K562 (cell line): ENCODE data around the gene NECAP2. TPM values are rescaled to one million over a fixed set of nuclear protein-coding genes. Genes with fewer than 3 reads are reported as not detected.

ENCODE experiments used
- ATAC-seq: fragments of 200-7000 bp; cut with Tn5 transposase; 3 replicates; pipeline ENCODE4 v1.9.1; 2020; ENCODE audit warnings: moderate library complexity
- BruUV-seq: library from RNA; stranded (reverse); fragments of 400-500 nt; replicated peaks from 2 replicates; lab custom pipeline; 2021; lab: Mats Ljungman, UMichigan
- CTCF ChIA-PET: fragments of 300-600 bp; formaldehyde crosslinking; extraction: SDS; loops from one replicate; lab custom pipeline; 2021; ENCODE audit warnings: low intra/inter-chr PET ratio; lab: Yijun Ruan, JAX
- POLR2A ChIA-PET: fragments of 300-600, 350-650 bp; sonication (Branson Sonifier 250); formaldehyde crosslinking; extraction: SDS; loops from one replicate; lab custom pipeline; 2021; ENCODE audit warnings: antibody characterized with exemption, inconsistent platforms; lab: Yijun Ruan, JAX
- DNase-seq, 4 experiments: peaks; one replicate each; pipeline versions ENCODE4 v3.0.0 to v3.0.0-alpha.2; 2011 to 2018; ENCODE audit warnings: low spot score in 3 of 4, mixed read lengths in 3 of 4; ENCODE audit errors: extremely low read depth in 1 of 4
- FAIRE-seq: peaks from 2 replicates; lab custom pipeline; 2011; peaks lifted over from hg19 to GRCh38; lab: Jason Lieb, UNC
- H2AFZ ChIP-seq: 2 replicates; pipeline ENCODE4 v1.6.0; 2011; ENCODE audit warnings: low read depth, low read length, control low read depth, inconsistent platforms
- H3K27ac ChIP-seq: fragments of 200-600 bp; 3 replicates; pipeline ENCODE4 v1.8.0; 2011; ENCODE audit warnings: low read depth, mild to moderate bottlenecking, control low read depth, inconsistent platforms, low read length, moderate library complexity, mixed read lengths; ENCODE audit errors: extremely low read depth
- H3K27me3 ChIP-seq, 2 experiments: fragments of 300-600 bp in 1 of 2; 2 replicates in 1 of 2; 3 replicates in 1 of 2; pipeline versions ENCODE4 v1.6.0 to v1.8.0; 2011; ENCODE audit warnings: inconsistent platforms in 2 of 2, low read length in 2 of 2, mild to moderate bottlenecking in 1 of 2, mixed read lengths in 1 of 2, moderate library complexity in 1 of 2; ENCODE audit not compliant: control insufficient read depth in 2 of 2, insufficient read depth in 2 of 2
- H3K36me3 ChIP-seq: fragments of 300-600 bp; 3 replicates; pipeline ENCODE4 v1.8.0; 2011; ENCODE audit warnings: mild to moderate bottlenecking, low read length, inconsistent platforms; ENCODE audit not compliant: control insufficient read depth, insufficient read depth
- H3K4me1 ChIP-seq, 2 experiments: fragments of 200-600 bp in 1 of 2; replicated peaks in 1 of 2; 2 replicates in 1 of 2; 3 replicates in 1 of 2; pipeline versions ENCODE4 v1.5.1 to v1.8.0; 2011; ENCODE audit warnings: inconsistent platforms in 2 of 2, low read length in 2 of 2, mild to moderate bottlenecking in 1 of 2, mixed read lengths in 1 of 2, moderate library complexity in 1 of 2; ENCODE audit not compliant: control insufficient read depth in 2 of 2, insufficient read depth in 2 of 2
- H3K4me2 ChIP-seq: 2 replicates; pipeline ENCODE4 v1.6.1; 2011; ENCODE audit warnings: low read length, control low read depth, inconsistent platforms, mixed read lengths; ENCODE audit not compliant: insufficient read depth
- H3K4me3 ChIP-seq: fragments of 200-600 bp; sonication (generic), shearing (Covaris generic); 2 replicates; pipeline ENCODE4 v1.5.1; 2016; ENCODE audit warnings: control low read depth, inconsistent platforms
- H3K79me2 ChIP-seq: fragments of 200-600 bp; 3 replicates; pipeline ENCODE4 v1.8.0; 2011; ENCODE audit warnings: low read length, inconsistent platforms; ENCODE audit not compliant: control insufficient read depth, insufficient read depth
- H3K9ac ChIP-seq, 2 experiments: 2 replicates each; pipeline versions ENCODE4 v1.6.0 to v1.6.1; 2011; ENCODE audit warnings: low read depth in 2 of 2, low read length in 2 of 2, control low read depth in 1 of 2, inconsistent platforms in 1 of 2, mild to moderate bottlenecking in 1 of 2, mixed read lengths in 1 of 2; ENCODE audit not compliant: insufficient read depth in 1 of 2
- H3K9me1 ChIP-seq: one replicate; pipeline ENCODE4 v1.6.0; 2011; ENCODE audit warnings: inconsistent platforms, mild to moderate bottlenecking, low read length, moderate library complexity; ENCODE audit not compliant: control insufficient read depth, insufficient read depth
- H3K9me3 ChIP-seq: replicated peaks from 2 replicates; pipeline ENCODE4 v1.5.1; 2011; ENCODE audit warnings: low read depth, low read length, inconsistent platforms; ENCODE audit not compliant: control insufficient read depth, insufficient read depth
- H4K20me1 ChIP-seq: replicated peaks from 2 replicates; pipeline ENCODE4 v1.6.1; 2011; ENCODE audit warnings: low read length, inconsistent platforms, mixed read lengths; ENCODE audit not compliant: control insufficient read depth, insufficient read depth
- ELF2 ChIP-seq: fragments of 250-450 bp; sonication (Bioruptor Pico); IDR thresholded peaks from 2 replicates; pipeline ENCODE4 v1.5.0; 2021; ENCODE audit warnings: mild to moderate bottlenecking
- EP400 ChIP-seq: fragments of 450-650 bp; IDR thresholded peaks from 2 replicates; pipeline ENCODE4 v1.6.1; 2017; ENCODE audit warnings: antibody characterized with exemption, mild to moderate bottlenecking, moderate library complexity
- KLF1 ChIP-seq: fragments of 450-650 bp; IDR thresholded peaks from 2 replicates; pipeline ENCODE4 v1.6.1; 2016; ENCODE audit warnings: missing genetic modification characterization, missing compliant biosample characterization
- MEF2A ChIP-seq: IDR thresholded peaks from 2 replicates; pipeline ENCODE4 v1.6.1; 2011; ENCODE audit warnings: low read depth, mild to moderate bottlenecking, low read length, moderate library complexity; ENCODE audit not compliant: control insufficient read depth
- RFX5 ChIP-seq: IDR thresholded peaks from 2 replicates; pipeline ENCODE4 v1.6.1; 2011; ENCODE audit warnings: low read depth, mild to moderate bottlenecking, improper control_type of control experiment, low read length
- STAG1 ChIP-seq: sonication (generic); formaldehyde crosslinking; IDR thresholded peaks from 2 replicates; pipeline ENCODE4 v1.5.0; 2020; ENCODE audit warnings: missing genetic modification reagents, borderline replicate concordance
- ZBTB11 ChIP-seq, 3 experiments: fragments of 200-800 bp in 1 of 3; fragments of 250-450 bp in 1 of 3; fragments of 450-650 bp in 1 of 3; sonication (Bioruptor Pico) in 1 of 3; sonication (Bioruptor generic) in 1 of 3; formaldehyde crosslinking in 1 of 3; IDR thresholded peaks; 2 replicates each; pipeline versions ENCODE4 v1.6.1 to v1.8.0; 2016 to 2022; ENCODE audit warnings: mild to moderate bottlenecking in 2 of 3, missing genetic modification characterization in 2 of 3, missing compliant biosample characterization in 1 of 3, moderate library complexity in 1 of 3
- ZNF12 ChIP-seq: sonication (generic); formaldehyde crosslinking; IDR thresholded peaks from 2 replicates; pipeline ENCODE4 v1.4.0; 2020; ENCODE audit warnings: mild to moderate bottlenecking, missing genetic modification reagents
- ZNF3 ChIP-seq: fragments of 250-450 bp; sonication (Bioruptor Pico); IDR thresholded peaks from 2 replicates; pipeline ENCODE4 v1.5.0; 2021; ENCODE audit warnings: mild to moderate bottlenecking, moderate library complexity
- ZNF311 ChIP-seq: fragments of 250-450 bp; sonication (Bioruptor Pico); IDR thresholded peaks from 2 replicates; pipeline ENCODE4 v1.4.0; 2020; ENCODE audit warnings: mild to moderate bottlenecking, moderate library complexity
- ZNF407 ChIP-seq: fragments of 450-650 bp; IDR thresholded peaks from 2 replicates; pipeline ENCODE4 v1.6.1; 2016; ENCODE audit warnings: low read depth
- ZNF408 ChIP-seq: fragments of 250-450 bp; sonication (Bioruptor Pico); IDR thresholded peaks from 2 replicates; pipeline ENCODE4 v1.4.0; 2020; ENCODE audit warnings: low read depth, mild to moderate bottlenecking, moderate library complexity
- WGBS: fragments of 100-300 bp; shearing (Covaris generic); methylation state at CpG from one replicate; pipeline ENCODE4 v1.1.6; 2016; ENCODE audit warnings: low coverage, mixed read lengths; ENCODE audit not compliant: insufficient coverage; ENCODE audit errors: missing lambda C conversion rate; 5-methylcytosine and 5-hydroxymethylcytosine counted together
- in situ Hi-C: fragments of 300-500 bp; cut with MboI; formaldehyde crosslinking; loops from 4 replicates; pipeline ENCODE4 v1.15.0; 2018; ENCODE audit warnings: inconsistent platforms, mixed read lengths
- intact Hi-C: fragments of 100-400 bp; cut with micrococcal nuclease; formaldehyde crosslinking; loops from 2 replicates; pipeline ENCODE4 v1.14.2; 2022
- polyA plus RNA-seq, 8 experiments: library from polyadenylated mRNA; depleted of rRNA in 4 of 8; stranded (reverse) in 5 of 8; unstranded in 3 of 8; fragments of >200 nt; fragmentation: Nextera tagmentation in 2 of 8; fragmentation: Illumina TruSeq in 1 of 8; extraction: Ambion mirVana in 2 of 8; extraction: Trizol in 1 of 8; gene quantifications; 2 replicates each; pipeline versions ENCODE4 v1.2.1 to v1.2.3, GENCODE V29; 2011 to 2014; ENCODE audit warnings: inconsistent platforms in 1 of 8, missing spikeins in 1 of 8
- total RNA-seq, 7 experiments: library from RNA; depleted of rRNA in 6 of 7; stranded (reverse); fragments of >200 nt in 6 of 7; fragmentation: Illumina TruSeq in 2 of 7; extraction: Trizol in 2 of 7; gene quantifications; 2 replicates each; pipeline versions ENCODE4 v1.2.1 to v1.2.3, GENCODE V29; 2011 to 2021; ENCODE audit warnings: low replicate concordance in 1 of 7

Gene NECAP2
- total and polyA plus RNA-seq, 9 of the 15 experiments (the other 6 are each of a cell fraction or from before 2014, with no cell fraction given) = 22.7 to 107 (median 79.2) TPM

GRCh38 chr1:16405441-16405840, 35.1 kb upstream of the NECAP2 start:
- H3K36me3 ChIP-seq = no peaks in the 10 kb centered on the region
- no peak overlapping the region for H3K27ac ChIP-seq
- ChIA-PET CTCF (no interaction called here), POLR2A (interaction anchor here (0.7 kb wide), 1 partner anchor 10 kb away, joined by 3 read pairs; no protein-coding TSS in a partner anchor)
- DNase-seq (no peak), FAIRE-seq (no peak), ATAC-seq (no peak)
- H4K20me1 ChIP-seq = peaks cover 7% of the 10 kb centered on the region; the same call in 1 of the 2 replicates
- in situ Hi-C loops (no loop called here), intact Hi-C loops (no loop called here)
- peaks cover 0 to 15% of the 10 kb centered on the region in 2 experiments; a peak in 3 of 5 replicates for H3K4me1 ChIP-seq
- no TSS peak for BruUV-seq
- H3K9ac ChIP-seq = no peak overlapping the region
- H3K4me3 ChIP-seq = no peak overlapping the region
- H3K9me3 ChIP-seq = no peaks in the 10 kb centered on the region
- WGBS = 55% methylated on average over 5 of the region's 5 CpGs
- no peak overlapping the region for H2AFZ ChIP-seq
- no peaks in the 10 kb centered on the region for H3K79me2 ChIP-seq
- no peaks in the 10 kb centered on the region for H3K27me3 ChIP-seq
- no peak overlapping the region for H3K4me2 ChIP-seq
- H3K9me1 ChIP-seq = peaks cover 5% of the 10 kb centered on the region
- TF ChIP-seq EP400 (no peak), ZNF407 (no peak), ZNF311 (CRISPR knock-in tag) (no peak), ZNF3 (CRISPR knock-in tag) (no peak), ZBTB11 (CRISPR knock-in tag; IDR thresholded peaks at IDR 0.05) (no peak), KLF1 (tag) (no peak), ZNF12 (CRISPR knock-in tag) (no peak), MEF2A (no peak), RFX5 (no peak), STAG1 (CRISPR knock-in tag) (no peak), ZNF408 (no peak), ELF2 (no peak)
